Activated T-cell treated with anti-CD3 and anti-CD28 coated beads for 4 hours (primary cell): Measurements from ENCODE around the gene PRM3.
"Not testable (repeated sequence)": the region's sequence is repeated elsewhere in the genome, so short reads cannot be mapped to it uniquely, and the experiment has no call there.

ENCODE experiments used
- DNase-seq: peaks from one replicate; pipeline ENCODE4 v3.0.0-alpha.2; 2020

The PRM3 gene

DNA sequence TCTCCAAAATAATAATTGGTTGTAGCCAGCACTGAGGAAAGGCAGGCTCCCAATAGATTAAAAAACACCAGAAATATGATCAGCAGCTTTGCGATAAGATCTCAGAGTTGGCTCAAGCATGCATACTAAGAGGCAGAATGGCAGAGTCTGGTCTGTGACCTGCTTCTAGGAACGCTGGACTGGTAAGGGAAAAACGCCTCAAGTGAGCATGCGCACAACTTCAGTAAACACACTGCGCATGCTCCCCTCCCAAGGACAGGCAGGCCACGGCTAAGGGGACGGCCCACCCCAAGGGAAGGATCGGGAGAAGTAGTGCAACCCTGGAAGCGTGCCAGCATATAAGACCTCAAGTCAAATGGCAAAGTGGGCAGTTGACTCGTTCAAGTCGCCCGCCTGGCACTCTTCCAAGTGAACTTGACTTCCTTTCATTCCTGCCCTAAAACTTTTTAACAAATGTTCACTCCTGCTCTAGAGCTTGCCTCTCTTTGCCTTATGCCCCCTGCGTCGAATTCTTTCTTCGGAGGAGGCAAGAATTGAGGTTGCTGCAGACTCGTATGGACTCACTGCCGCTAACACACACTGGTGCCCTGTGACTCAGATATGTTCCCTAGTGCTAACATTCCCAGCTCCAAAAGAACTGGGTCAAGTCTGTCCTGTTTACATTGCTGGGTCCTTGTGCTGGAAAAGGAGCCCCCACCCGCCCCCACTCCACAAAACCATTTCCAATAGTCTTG, 30.1 kb upstream of the PRM3 start:
- no peak for DNase-seq

DNA sequence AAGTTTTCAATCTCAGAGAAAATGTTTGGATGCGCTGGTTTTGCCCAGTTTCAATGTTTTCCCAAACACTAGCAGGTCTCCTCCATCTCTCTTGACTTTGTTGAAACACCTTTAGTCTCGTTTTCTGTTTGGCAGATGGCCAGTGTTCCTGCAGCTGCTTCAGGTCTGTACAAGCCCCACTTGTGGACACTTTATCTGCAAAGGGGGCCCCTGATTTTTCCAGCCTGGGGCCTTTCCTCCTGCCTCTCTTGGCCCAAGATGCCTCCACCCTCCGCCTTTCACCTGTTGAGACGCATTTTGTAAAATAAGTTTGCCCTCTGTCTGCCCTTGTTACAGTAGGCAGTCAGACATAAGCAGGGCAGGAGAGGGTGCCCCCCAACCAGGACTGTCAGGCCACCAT, 29.5 kb upstream of the PRM3 start:
- DNase-seq = no peak

- DNase-seq = no peak
These were observed 28.4 kb upstream of the PRM3 start for GRCh38 chr16:11301645-11302501.

GRCh38 chr16:11300560-11300892, 27.1 kb upstream of the PRM3 start:
- no peak for DNase-seq

DNA sequence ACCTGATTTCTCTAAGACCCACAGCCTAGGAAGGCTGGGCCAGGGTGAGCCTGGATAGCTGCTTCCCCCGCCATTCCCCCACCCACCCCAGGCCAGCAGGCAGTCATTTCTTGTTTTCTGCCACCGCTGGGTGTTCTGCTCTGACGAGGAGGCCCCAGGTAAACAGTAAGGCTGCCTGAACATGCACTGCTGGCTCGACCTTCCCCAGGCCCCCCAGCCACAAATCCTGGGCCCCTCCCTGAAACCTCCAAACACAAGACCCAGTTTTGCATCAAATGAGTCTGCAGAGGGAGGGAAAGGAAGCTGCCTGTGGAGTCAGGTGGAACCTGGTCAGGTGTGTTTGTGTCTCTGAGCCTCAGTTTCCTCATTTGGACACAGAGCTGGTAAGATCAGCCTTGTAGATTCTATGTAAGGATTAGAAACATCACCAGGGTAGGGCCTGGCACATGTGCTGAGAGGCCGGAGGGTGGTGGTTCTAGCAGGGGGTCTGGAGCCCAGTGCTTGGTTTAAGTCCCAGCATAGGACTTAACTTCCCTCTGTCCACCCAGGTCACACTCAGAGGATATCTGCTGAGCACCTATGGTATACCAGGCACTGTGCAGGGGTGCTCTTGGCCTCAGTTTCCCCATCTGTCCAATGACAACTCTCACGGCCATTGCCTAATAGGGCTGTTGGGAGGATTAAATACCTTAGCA, 26.6 kb upstream of the PRM3 start:
- DNase-seq = no peak

GRCh38 chr16:11298950-11299547, 25.6 kb upstream of the PRM3 start:
- DNase-seq = not testable (repeated sequence)

DNA sequence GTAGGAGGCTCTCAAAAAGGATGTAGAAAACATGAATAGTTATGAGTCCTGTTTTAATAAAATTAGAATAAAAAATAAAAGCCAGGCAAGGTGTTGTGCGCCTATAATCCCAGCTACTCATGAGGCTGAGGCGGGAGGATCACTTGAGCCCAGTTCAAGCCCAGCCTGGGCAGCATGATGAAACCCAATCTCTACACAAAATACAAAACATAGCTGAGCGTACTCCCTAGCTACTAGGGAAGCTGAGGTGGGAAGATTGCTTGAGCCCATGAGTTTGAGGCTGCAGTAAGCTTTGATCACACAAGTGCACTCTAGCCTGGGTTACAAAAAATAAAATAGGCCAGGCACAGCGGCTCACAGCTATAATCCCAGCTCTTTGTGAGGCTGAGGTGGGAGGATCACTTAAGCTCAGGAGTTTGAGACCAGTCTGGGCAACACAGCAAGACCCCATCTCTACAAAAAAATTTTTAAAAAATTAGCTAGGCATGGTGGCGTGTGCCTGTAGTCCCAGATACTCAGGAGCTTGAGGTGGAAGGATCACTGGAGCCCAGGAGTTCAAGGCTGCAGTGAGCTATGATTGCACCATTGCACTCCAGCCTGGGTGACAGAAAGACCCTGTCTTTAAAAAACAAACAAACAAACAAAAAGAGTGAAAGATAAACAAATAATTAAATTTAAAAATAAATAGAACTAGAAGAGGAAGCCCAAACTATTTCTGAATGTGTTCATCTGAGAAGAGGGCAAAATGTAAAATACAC, 24.9 kb upstream of the PRM3 start:
- DNase-seq = no peak

DNA sequence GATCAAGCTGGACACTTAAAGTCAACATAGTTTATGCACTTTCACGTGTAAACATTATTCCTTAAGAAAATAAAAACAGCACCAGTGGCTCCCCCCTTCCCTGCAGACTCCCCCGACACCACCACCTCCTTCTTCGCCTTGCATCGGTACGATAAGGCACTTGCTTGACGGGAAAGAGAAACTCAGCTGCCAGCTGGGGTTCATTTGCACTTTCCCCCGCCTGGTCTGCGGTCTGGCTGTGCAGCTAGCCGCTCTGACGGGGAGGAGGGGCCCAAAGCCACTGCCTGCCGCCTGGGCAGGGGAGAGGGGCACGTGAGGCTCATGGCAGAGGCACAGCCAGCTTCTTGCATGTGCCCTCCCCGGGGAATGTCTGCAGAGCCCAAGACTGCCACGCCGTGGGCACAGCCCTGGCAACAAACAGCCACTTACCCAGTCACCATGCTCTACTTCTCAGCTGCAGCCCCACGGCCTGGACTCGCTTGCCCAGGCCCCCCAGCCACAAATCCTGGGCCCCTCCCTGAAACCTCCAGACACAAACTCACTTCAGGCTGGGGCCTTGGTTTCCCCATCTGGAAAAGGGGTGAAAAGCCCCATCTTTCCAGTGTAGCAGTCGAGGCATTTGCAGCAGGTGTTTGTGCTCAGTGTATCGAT, 24.2 kb upstream of the PRM3 start:
- peak; percentile 40 for DNase-seq

- DNase-seq = no peak
These were observed 23.5 kb upstream of the PRM3 start for GRCh38 chr16:11296706-11297491.

DNA sequence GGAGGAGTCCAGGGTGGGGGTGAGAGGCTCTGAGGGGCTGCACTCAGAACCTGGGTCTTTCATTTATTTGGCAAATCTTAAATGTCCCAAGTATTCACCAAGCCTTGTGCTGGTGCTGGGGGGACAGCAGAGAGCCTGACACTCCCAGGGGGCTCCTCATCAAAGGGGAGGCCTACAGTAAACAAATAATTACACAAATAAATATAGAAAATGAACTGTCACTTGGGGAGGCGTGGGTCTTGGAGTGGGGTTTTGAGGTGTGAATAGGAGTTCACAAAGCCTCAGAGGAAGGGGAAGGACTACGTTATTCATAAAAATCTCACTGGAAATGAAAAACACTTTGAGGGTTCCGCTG, 22.9 kb upstream of the PRM3 start:
- DNase-seq = no peak

- no peak for DNase-seq
These were observed 22.2 kb upstream of the PRM3 start for GRCh38 chr16:11295672-11296071.

DNA sequence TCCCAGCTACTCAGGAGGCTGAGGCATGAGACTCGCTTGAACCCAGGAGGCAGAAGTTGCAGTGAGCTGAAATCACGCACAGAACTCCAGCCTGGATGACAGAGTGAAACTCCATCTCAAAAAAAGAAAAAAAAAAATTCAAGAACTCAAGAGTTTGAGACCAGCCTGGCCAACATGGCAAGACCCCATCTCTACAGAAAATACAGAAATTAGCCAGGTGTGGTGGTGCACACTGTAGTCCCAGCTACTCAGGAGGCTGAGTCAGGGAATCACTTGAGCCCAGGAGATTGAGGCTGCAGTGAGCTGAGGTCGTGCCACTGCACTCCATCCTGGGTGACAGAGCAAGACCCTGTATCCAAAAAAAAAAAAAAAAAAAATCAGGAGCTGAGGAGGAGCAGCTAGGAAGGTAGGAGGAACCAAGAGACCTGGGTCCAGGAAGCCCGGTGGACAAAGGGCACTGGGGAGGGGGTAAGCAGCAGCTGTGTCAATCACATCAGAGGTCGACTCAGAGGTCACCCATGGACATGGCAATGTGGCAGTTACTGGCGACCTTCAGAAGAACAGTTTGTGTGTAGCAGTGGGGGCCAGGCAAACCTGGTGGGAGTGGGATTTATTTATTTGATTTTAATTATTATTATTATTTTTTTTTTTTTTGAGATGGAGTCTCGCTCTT, 18.8 kb upstream of the PRM3 start:
- DNase-seq = no peak

- DNase-seq = no peak
These were observed 17.8 kb upstream of the PRM3 start for GRCh38 chr16:11291091-11291703.

DNA sequence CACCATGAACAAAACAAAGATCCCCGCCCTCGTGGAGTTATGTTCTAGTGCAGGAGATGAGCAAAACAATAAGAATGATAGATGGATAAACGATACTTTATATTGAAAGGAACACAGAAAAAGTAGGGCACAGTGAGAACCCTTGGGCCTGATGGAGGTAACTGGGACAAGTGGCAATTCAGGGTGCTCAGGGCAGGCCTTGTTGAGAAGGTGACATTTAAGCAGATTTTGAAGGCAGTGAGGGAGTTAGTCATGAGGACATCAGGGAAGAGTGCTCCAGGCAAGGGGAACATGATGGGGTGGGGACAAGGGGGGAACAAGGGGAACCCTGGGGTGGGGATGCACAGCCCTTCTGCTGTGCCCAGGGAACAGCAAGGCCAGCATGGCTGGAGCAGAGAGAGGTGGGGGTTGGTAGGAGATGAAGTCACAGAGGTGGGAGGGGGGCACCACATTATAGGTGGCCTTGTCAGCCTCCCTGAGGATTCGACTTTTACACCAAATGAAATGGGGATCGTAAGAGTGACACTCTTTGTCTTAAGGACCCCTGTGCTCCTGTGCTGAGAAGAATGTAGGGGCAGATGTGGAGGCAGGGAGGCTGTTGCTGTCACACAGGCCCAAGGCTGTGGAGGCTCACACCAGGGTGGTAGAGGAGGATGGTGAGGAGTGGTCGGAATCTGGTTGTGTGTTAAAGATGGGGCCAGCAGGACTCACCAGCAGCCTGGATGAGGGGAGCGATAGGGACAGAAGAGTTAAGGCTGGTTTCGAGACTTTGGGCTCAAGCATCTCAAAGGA, 16.9 kb upstream of the PRM3 start:
- no peak for DNase-seq

GRCh38 chr16:11289696-11290095, 16.3 kb upstream of the PRM3 start:
- not testable (repeated sequence) for DNase-seq

- no peak for DNase-seq
These were observed 15.8 kb upstream of the PRM3 start for GRCh38 chr16:11289202-11289601.

GRCh38 chr16:11285842-11286241, 12.4 kb upstream of the PRM3 start:
- no peak for DNase-seq

- no peak for DNase-seq
These were observed 10.4 kb upstream of the PRM3 start for GRCh38 chr16:11283820-11284248.
